ENCODE measurements around the gene MYBPH.

DNA sequence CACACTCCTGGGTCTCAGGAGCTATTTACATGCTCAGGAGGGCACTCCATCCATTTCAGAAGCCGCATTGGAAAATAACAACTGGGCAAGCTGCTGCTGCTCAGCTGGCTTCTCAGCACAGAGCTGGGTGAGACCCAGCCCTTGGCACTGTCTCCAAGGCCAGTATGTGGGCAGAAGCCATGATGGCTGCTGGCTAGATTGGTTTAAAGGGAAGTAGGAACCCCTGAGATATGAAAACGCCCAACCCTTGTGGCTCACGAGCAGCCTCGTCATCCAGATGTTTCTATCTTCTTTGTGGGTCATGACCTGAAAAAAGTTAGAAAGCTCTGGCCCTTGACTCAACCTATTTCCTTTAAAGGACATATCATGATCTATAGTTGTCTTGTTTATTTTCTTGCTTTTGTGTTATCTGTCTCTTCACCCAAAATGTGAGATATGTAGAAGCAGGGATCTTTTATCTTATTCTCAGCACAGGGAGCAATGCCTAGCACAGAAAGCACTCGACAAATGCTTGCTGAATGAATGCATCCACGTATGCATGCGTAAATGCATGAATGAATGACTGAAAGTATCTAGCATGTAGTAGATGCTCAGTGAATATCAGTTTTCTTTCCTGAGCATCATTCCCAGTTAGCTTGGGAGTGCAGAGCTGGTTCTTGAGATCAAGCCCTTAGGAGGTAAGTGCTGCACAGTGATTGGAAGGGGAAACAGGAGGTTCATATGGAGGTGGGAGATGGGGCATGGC, 11.6 kb downstream of the MYBPH start:
- TF ChIP-seq CTCF (IDR thresholded peaks at IDR 0.05) (no peak), POLR2A (IDR thresholded peaks at IDR 0.05; ENCODE audit: low read depth) (no peak), EP300 (IDR thresholded peaks at IDR 0.05) (no peak), POLR2AphosphoS5 (IDR thresholded peaks at IDR 0.05) (no peak)
